SK-N-SH treated with all-trans-retinoic acid at 6 μM for 48 hours (cell line): ENCODE measurements around the gene UPK1B.

ENCODE experiments used
- CSDC2 ChIP-seq: fragments of 250-450 bp; sonication (Bioruptor Pico); IDR thresholded peaks from 2 replicates; pipeline ENCODE4 v1.5.0; 2020; ENCODE audit warnings: mild to moderate bottlenecking, moderate library complexity
- POU6F1 ChIP-seq: fragments of 250-450 bp; sonication (Bioruptor Pico); IDR thresholded peaks from 2 replicates; pipeline ENCODE4 v1.8.0; 2021; ENCODE audit warnings: low read depth, mild to moderate bottlenecking, moderate library complexity, borderline replicate concordance
- PPARA ChIP-seq: fragments of 250-450 bp; sonication (Bioruptor Pico); IDR thresholded peaks from 2 replicates; pipeline ENCODE4 v1.5.0; 2020; ENCODE audit warnings: mild to moderate bottlenecking, borderline replicate concordance
- RARB ChIP-seq: fragments of 250-450 bp; sonication (Bioruptor Pico); IDR thresholded peaks from 2 replicates; pipeline ENCODE4 v1.8.0; 2021; ENCODE audit warnings: mild to moderate bottlenecking, moderate library complexity
- ZFP3 ChIP-seq: fragments of 250-450 bp; sonication (Bioruptor Pico); IDR thresholded peaks from 2 replicates; pipeline ENCODE4 v1.5.0; 2020; ENCODE audit warnings: mild to moderate bottlenecking, moderate library complexity
- ZNF70 ChIP-seq: fragments of 450-650 bp; formaldehyde crosslinking; IDR thresholded peaks from 2 replicates; pipeline ENCODE4 v1.5.0; 2020; ENCODE audit warnings: mild to moderate bottlenecking, moderate library complexity
- TF ChIP-seq, protein P1 (sequence below): fragments of 250-450 bp; sonication (Bioruptor Pico); IDR thresholded peaks from 2 replicates; pipeline ENCODE4 v1.8.0; 2020; ENCODE audit warnings: mild to moderate bottlenecking, moderate library complexity, borderline replicate concordance

GRCh38 chr3:119240101-119240590 lies 66.7 kb downstream of the UPK1B start:
- TF ChIP-seq CSDC2 (no peak), POU6F1 (CRISPR knock-in tag) (no peak), RARB (CRISPR knock-in tag) (no peak), PPARA (no peak), ZNF70 (no peak), ZFP3 (CRISPR knock-in tag) (no peak)
- TF ChIP-seq, protein P1, sequence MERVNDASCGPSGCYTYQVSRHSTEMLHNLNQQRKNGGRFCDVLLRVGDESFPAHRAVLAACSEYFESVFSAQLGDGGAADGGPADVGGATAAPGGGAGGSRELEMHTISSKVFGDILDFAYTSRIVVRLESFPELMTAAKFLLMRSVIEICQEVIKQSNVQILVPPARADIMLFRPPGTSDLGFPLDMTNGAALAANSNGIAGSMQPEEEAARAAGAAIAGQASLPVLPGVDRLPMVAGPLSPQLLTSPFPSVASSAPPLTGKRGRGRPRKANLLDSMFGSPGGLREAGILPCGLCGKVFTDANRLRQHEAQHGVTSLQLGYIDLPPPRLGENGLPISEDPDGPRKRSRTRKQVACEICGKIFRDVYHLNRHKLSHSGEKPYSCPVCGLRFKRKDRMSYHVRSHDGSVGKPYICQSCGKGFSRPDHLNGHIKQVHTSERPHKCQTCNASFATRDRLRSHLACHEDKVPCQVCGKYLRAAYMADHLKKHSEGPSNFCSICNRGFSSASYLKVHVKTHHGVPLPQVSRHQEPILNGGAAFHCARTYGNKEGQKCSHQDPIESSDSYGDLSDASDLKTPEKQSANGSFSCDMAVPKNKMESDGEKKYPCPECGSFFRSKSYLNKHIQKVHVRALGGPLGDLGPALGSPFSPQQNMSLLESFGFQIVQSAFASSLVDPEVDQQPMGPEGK (CRISPR knock-in tag), result no peak
